ENCODE data around the gene GNG2.

DNA sequence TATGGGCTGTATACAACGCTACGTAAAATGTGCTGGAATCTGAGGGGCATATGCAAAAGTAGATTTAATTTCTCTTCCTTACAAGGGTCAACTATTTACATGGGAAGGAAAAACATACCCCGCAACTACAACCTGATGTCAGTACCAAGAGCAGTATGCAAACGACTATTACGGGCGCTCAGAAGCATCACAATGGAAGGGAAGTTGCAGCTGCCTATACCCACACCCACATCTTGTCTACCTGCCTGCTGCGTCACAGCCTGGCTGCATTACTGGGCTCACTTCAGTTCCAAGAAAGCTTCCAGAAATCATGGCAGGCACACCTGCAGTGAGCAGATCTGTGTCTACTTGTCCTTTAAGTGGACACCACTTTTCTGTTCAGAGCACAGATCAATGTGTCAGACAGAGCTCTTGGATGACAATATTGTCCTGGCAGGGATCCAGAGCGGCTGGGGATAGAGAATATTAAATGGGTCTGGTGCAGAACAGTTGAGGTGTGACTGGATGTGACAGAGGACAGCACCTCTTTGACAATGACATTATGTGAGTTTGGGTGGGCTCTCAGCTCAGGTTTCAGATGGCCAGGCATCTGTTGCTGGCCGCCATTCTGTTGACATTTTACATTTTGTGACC lies 41.5 kb upstream of the GNG2 start:
- no peak for TF ChIP-seq CTCF (IDR thresholded peaks at IDR 0.05 in 8 of 11, conservative IDR thresholded peaks at IDR 0.05 in 3 of 11)
- TF ChIP-seq POLR2A (IDR thresholded peaks at IDR 0.05), result no peak
- no peak for TF ChIP-seq POLR2AphosphoS5 (IDR thresholded peaks at IDR 0.05)
